Germinal center (tissue), 1 donor: ENCODE measurements around the gene NPB.
A peak's percentile ranks its signal among the peaks of the same experiment; 100 is the strongest.

Experiments used
- DNase-seq: peaks from one replicate; pipeline ENCODE4 v3.0.0; 2012; ENCODE audit warnings: mixed read lengths, low spot score

Gene NPB

GRCh38 chr17:81869221-81870130 lies 32.6 kb upstream of the NPB start:
- DNase-seq, result peak; percentile 76

- peak; percentile 55 for DNase-seq
Observed at GRCh38 chr17:81870131-81870980, 31.7 kb upstream of the NPB start.

- DNase-seq, result no peak
Observed at GRCh38 chr17:81870981-81871386, 31.1 kb upstream of the NPB start, which contains the start of gene ARHGDIA. Gene ARHGDIA, minus strand, starts transcription at chr17:81871337. Its CDS starts 1,407 bp downstream, at chr17:81869930.

GRCh38 chr17:81871387-81872230 lies 30.4 kb upstream of the NPB start:
- peak; percentile 96 for DNase-seq

GRCh38 chr17:81877569-81877968 lies 24.5 kb upstream of the NPB start:
- DNase-seq, result no peak

GRCh38 chr17:81878294-81878693 lies 23.7 kb upstream of the NPB start:
- no peak for DNase-seq

- DNase-seq, result no peak
Observed at GRCh38 chr17:81879121-81879520, 22.9 kb upstream of the NPB start.

- DNase-seq, result no peak
Observed at GRCh38 chr17:81884520-81884919, 17.5 kb upstream of the NPB start.

- DNase-seq, result no peak
Observed at GRCh38 chr17:81884968-81885367, 17.1 kb upstream of the NPB start.

GRCh38 chr17:81885454-81885853 lies 16.6 kb upstream of the NPB start:
- DNase-seq, result no peak

- no peak for DNase-seq
Observed at GRCh38 chr17:81885869-81886548, 16.0 kb upstream of the NPB start.

- no peak for DNase-seq
Observed at GRCh38 chr17:81888105-81888987, 13.7 kb upstream of the NPB start.

- no peak for DNase-seq
Observed at GRCh38 chr17:81888988-81889595, 12.9 kb upstream of the NPB start.

GRCh38 chr17:81889602-81890001 lies 12.4 kb upstream of the NPB start:
- no peak for DNase-seq

- DNase-seq, result peak; percentile 30
Observed at GRCh38 chr17:81890447-81891302, 11.4 kb upstream of the NPB start.

GRCh38 chr17:81891303-81891552 lies 10.8 kb upstream of the NPB start:
- DNase-seq, result no peak

GRCh38 chr17:81895400-81895799 lies 6.6 kb upstream of the NPB start:
- no peak for DNase-seq

- DNase-seq, result no peak
Observed at GRCh38 chr17:81898029-81898866, 3.8 kb upstream of the NPB start.
